Endometrial microvascular endothelial cells (primary cell): ENCODE results near the gene CRY2. TPM values are rescaled to one million over a fixed set of nuclear protein-coding genes. Genes with fewer than 3 reads are reported as not detected.
"Not testable (repeated sequence)": the region's sequence is repeated elsewhere in the genome, so short reads cannot be mapped to it uniquely, and the experiment has no call there.

ENCODE experiments used
- in situ Hi-C: cut with HindIII; loops from 2 replicates; pipeline ENCODE4 v1.10.0; 2017; ENCODE audit warnings: low sequenced_read_pairs, low pct_unique_long_range_greater_than_20kb; ENCODE audit errors: inconsistent ontology term
- total RNA-seq: library from RNA; depleted of rRNA; stranded (reverse); fragments of >200 nt; gene quantifications from one replicate; pipeline ENCODE4 v1.2.3, GENCODE V29; 2015; ENCODE audit errors: inconsistent ontology term

The CRY2 gene
- total RNA-seq: 11.1 TPM

GRCh38 chr11:45846974-45847910 lies at the start of gene CRY2:
Gene CRY2 (plus strand): TSS chr11:45847475. CDS start chr11:45847491, 16 bp downstream.
- in situ Hi-C loops: no loop called here

- in situ Hi-C loops: no loop called here
These were observed 48.4 kb upstream of the CRY2 start for GRCh38 chr11:45798793-45799441.

GRCh38 chr11:45799562-45799961 lies 47.7 kb upstream of the CRY2 start:
- in situ Hi-C loops: no loop called here

- in situ Hi-C loops: no loop called here
These were observed 47.0 kb upstream of the CRY2 start for GRCh38 chr11:45800261-45800660.

GRCh38 chr11:45801723-45802315 lies 45.5 kb upstream of the CRY2 start:
- in situ Hi-C loops: no loop called here

GRCh38 chr11:45802531-45803317 lies 44.6 kb upstream of the CRY2 start:
- in situ Hi-C loops: no loop called here

- in situ Hi-C loops: no loop called here
These were observed 43.1 kb upstream of the CRY2 start for GRCh38 chr11:45803971-45804760.

- in situ Hi-C loops: no loop called here
These were observed 42.4 kb upstream of the CRY2 start, which contains the start of gene SLC35C1 for GRCh38 chr11:45804761-45805304. Gene SLC35C1 (plus strand): TSS chr11:45805149. CDS start chr11:45805802, 653 bp downstream.

GRCh38 chr11:45805305-45806071 lies 41.8 kb upstream of the CRY2 start:
- in situ Hi-C loops: no loop called here

- in situ Hi-C loops: no loop called here
These were observed 41.0 kb upstream of the CRY2 start for GRCh38 chr11:45806072-45806933.

- in situ Hi-C loops: no loop called here
These were observed 40.1 kb upstream of the CRY2 start for GRCh38 chr11:45806937-45807791.

- in situ Hi-C loops: no loop called here
These were observed 39.5 kb upstream of the CRY2 start for GRCh38 chr11:45807792-45808238.

GRCh38 chr11:45808427-45808826 lies 38.8 kb upstream of the CRY2 start:
- in situ Hi-C loops: not testable (repeated sequence)

GRCh38 chr11:45809456-45810395 lies 37.5 kb upstream of the CRY2 start:
- in situ Hi-C loops: no loop called here
